Measurements from ENCODE around the gene GC. TPM values are rescaled to one million over a fixed set of nuclear protein-coding genes. Genes with fewer than 3 reads are reported as not detected.

Gene GC
- total RNA-seq, 6 experiments from 2014 or later = 2,822 to 4,781 (median 3,863) TPM

DNA sequence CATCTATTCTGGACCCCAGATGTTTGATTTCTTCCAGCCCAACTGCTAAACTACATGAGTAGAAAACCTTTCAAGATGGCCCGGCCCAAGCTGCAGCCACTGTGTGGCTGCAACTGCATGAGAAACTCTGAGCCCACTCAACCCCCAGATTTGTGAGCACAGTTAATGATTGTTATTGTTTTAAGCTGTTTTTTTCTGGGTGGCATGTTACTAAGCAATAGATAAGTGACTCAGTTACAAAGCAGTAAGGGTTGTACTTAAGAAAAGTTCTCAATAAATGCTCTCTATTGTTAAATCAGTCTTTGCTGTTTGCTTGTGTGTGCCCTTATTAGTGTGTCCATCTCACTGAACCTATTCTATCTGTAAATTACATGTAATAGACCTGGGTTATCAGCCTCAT lies 51.8 kb downstream of the GC start:
- Histone ChIP-seq H3K4me3 (no peak overlapping the region), H3K36me3 (peaks cover 0 to 4% (median 0%) of the 10 kb centered on the region in 4 donors), H3K27me3 (no peaks in the 10 kb centered on the region), H3K9me3 (no peaks in the 10 kb centered on the region), H3K27ac (no peak overlapping the region), H3K4me1 (no peaks in the 10 kb centered on the region)
- 100% methylated on average over 1 of the region's 1 CpG for WGBS (ENCODE audit: insufficient coverage, low coverage, low lambda C conversion rate, missing lambda C conversion rate)
- DNase-seq = no peak
- ATAC-seq = no peak
- no peak for TF ChIP-seq POLR2A (IDR thresholded peaks at IDR 0.05)
- TF ChIP-seq, protein P1, sequence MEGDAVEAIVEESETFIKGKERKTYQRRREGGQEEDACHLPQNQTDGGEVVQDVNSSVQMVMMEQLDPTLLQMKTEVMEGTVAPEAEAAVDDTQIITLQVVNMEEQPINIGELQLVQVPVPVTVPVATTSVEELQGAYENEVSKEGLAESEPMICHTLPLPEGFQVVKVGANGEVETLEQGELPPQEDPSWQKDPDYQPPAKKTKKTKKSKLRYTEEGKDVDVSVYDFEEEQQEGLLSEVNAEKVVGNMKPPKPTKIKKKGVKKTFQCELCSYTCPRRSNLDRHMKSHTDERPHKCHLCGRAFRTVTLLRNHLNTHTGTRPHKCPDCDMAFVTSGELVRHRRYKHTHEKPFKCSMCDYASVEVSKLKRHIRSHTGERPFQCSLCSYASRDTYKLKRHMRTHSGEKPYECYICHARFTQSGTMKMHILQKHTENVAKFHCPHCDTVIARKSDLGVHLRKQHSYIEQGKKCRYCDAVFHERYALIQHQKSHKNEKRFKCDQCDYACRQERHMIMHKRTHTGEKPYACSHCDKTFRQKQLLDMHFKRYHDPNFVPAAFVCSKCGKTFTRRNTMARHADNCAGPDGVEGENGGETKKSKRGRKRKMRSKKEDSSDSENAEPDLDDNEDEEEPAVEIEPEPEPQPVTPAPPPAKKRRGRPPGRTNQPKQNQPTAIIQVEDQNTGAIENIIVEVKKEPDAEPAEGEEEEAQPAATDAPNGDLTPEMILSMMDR (IDR thresholded peaks at IDR 0.05) = no peak
- intact Hi-C loops (cut with DNase I) = no loop called here

DNA sequence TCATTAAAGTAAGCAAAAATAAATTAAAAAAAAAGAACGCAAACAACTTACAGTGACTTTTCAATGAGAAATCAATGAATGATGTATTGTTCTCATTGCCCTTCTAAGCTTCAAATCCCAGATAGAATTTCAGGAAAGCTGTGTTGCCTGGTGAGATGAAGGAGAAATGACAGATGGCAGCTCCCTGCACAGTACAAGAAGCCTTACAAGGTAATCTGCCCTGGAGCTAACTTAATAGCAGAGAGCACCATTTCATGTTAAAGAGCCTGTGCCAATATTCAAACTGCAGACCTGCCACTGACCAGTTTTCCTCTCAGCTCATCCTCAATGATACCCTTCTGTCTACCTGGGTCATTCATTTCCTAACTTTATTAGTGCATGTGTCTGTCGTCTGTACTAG lies 54.0 kb downstream of the GC start:
- Histone ChIP-seq H3K27me3 (no peaks in the 10 kb centered on the region), H3K36me3 (peaks cover 0 to 4% (median 0%) of the 10 kb centered on the region in 4 donors), H3K27ac (no peak overlapping the region), H3K4me1 (no peaks in the 10 kb centered on the region), H3K4me3 (no peak overlapping the region), H3K9me3 (no peaks in the 10 kb centered on the region)
- no peak for ATAC-seq
- no peak for DNase-seq
- intact Hi-C loops (cut with DNase I) = no loop called here
- TF ChIP-seq, protein P1 (IDR thresholded peaks at IDR 0.05) = no peak
- TF ChIP-seq POLR2A (IDR thresholded peaks at IDR 0.05) = no peak
- 70% methylated on average over 2 of the region's 2 CpGs for WGBS (ENCODE audit: insufficient coverage, low coverage, low lambda C conversion rate, missing lambda C conversion rate)

DNA sequence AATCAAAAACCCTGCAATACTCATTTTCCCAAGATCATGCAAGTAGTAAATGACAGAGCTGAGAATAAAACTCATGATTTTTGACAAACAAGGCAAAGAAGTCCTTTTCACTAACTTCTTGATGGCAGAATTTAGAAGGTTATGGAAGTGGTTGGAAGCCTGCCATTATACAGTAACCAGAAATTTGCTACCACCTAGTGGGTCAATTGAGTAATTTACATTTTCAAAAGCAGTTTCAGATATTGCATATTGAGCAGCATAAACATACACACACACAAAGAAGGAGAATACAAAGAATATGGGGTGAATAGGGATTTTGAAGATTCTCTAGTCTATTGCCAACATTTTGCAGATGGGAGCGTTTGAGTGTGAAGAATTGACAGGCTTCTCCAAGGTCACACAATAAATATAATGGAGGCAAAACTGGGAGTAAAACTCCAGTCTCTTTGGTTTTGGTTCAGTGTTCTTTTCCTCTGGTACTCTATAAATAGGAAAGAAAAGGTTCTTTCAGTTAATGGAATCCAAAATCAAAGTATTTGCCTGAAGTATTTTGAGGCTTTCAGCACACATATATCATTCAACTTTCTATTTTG lies 70.2 kb downstream of the GC start:
- Histone ChIP-seq H3K9me3 (no peaks in the 10 kb centered on the region), H3K27me3 (no peaks in the 10 kb centered on the region), H3K4me1 (no peaks in the 10 kb centered on the region), H3K4me3 (no peak overlapping the region), H3K36me3 (no peaks in the 10 kb centered on the region), H3K27ac (no peak overlapping the region)
- DNase-seq = no peak
- peak; percentile 61 to 82 (median 78) for ATAC-seq
- TF ChIP-seq, protein P1 (IDR thresholded peaks at IDR 0.05) = peak; percentile 54 to 74 (median 56)
- TF ChIP-seq POLR2A (IDR thresholded peaks at IDR 0.05) = no peak
- WGBS (ENCODE audit: insufficient coverage, low coverage, low lambda C conversion rate, missing lambda C conversion rate) = 17% methylated on average over 1 of the region's 1 CpG
- intact Hi-C loops (cut with DNase I) = no loop called here

DNA sequence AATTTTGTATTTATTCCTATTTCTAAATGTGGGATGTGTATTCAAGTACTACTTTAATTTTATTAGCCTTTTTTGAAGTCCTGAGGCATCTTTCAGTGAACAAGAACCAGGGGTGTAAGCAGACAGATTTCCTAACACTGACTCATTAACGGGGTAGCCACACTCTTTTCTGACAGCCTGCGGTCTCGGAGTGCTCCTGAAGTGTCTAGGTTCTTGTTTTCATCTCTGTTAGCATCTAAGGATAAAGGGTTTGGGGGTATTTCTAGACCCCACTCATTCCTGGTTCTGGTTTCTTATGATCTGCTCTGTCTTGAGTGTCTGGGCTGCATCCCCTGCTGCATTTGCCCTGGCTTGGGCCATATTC lies 71.9 kb downstream of the GC start:
- Histone ChIP-seq H3K9me3 (no peaks in the 10 kb centered on the region), H3K36me3 (no peaks in the 10 kb centered on the region), H3K4me3 (no peak overlapping the region), H3K27me3 (no peaks in the 10 kb centered on the region), H3K4me1 (no peaks in the 10 kb centered on the region), H3K27ac (no peak overlapping the region)
- no peak for DNase-seq
- TF ChIP-seq, protein P1 (IDR thresholded peaks at IDR 0.05) = no peak
- no peak for TF ChIP-seq POLR2A (IDR thresholded peaks at IDR 0.05)
- WGBS (ENCODE audit: insufficient coverage, low coverage, low lambda C conversion rate, missing lambda C conversion rate) = 86% methylated on average over 3 of the region's 3 CpGs
- intact Hi-C loops (cut with DNase I) = no loop called here
- ATAC-seq = no peak
